SK-N-SH (cell line): Measurements from ENCODE around the gene RPS6KA5. TPM values are rescaled to one million over a fixed set of nuclear protein-coding genes. Genes with fewer than 3 reads are reported as not detected.

Source experiments
- CTCF ChIA-PET: fragments of 300-600, 350-600 bp; formaldehyde crosslinking; extraction: SDS; loops from one replicate; lab custom pipeline; 2021; lab: Yijun Ruan, JAX
- POLR2A ChIA-PET: fragments of 350-600 bp; sonication (Branson Sonifier 250); formaldehyde crosslinking; extraction: SDS; loops from one replicate; lab custom pipeline; 2020; ENCODE audit warnings: antibody characterized with exemption, inconsistent platforms; lab: Yijun Ruan, JAX
- DNase-seq: peaks from one replicate; pipeline ENCODE4 v3.0.0; 2012
- H2AFZ ChIP-seq: fragments of 200-600 bp; sonication (generic); 2 replicates; pipeline ENCODE4 v1.8.1; 2016; ENCODE audit warnings: antibody characterized with exemption, mild to moderate bottlenecking, low read depth
- H3F3A ChIP-seq: fragments of 200-600 bp; sonication (generic); replicated peaks from 2 replicates; pipeline ENCODE3; 2016; ENCODE audit warnings: antibody characterized with exemption, mild to moderate bottlenecking; ENCODE audit not compliant: insufficient read depth
- H3K27ac ChIP-seq, 2 experiments: fragments of 200-500 bp in 1 of 2; fragments of 200-600 bp in 1 of 2; sonication (Bioruptor generic) in 1 of 2; sonication (generic), shearing (Covaris generic) in 1 of 2; 2 replicates each; pipeline versions ENCODE4 v1.5.1 to v1.6.1; 2014 to 2016; ENCODE audit warnings: low read depth in 2 of 2, inconsistent platforms in 1 of 2, low read length in 1 of 2, mild to moderate bottlenecking in 1 of 2, mixed read lengths in 1 of 2
- H3K27me3 ChIP-seq: fragments of 200-600 bp; sonication (generic), shearing (Covaris generic); 2 replicates; pipeline ENCODE4 v1.6.1; 2016; ENCODE audit warnings: mixed run types; ENCODE audit not compliant: insufficient read depth
- H3K36me3 ChIP-seq, 2 experiments: fragments of 200-500 bp in 1 of 2; fragments of 200-600 bp in 1 of 2; sonication (Bioruptor generic) in 1 of 2; sonication (generic) in 1 of 2; replicated peaks in 1 of 2; 2 replicates each; pipeline versions ENCODE3 to v1.5.1; 2014 to 2016; ENCODE audit warnings: low read length in 1 of 2, mild to moderate bottlenecking in 1 of 2; ENCODE audit not compliant: insufficient read depth in 2 of 2, control insufficient read depth in 1 of 2
- H3K4me1 ChIP-seq, 2 experiments: fragments of 200-500 bp in 1 of 2; fragments of 200-600 bp in 1 of 2; sonication (Bioruptor generic) in 1 of 2; sonication (generic), shearing (Covaris generic) in 1 of 2; 2 replicates each; pipeline versions ENCODE4 v1.5.1 to v1.6.1; 2014 to 2016; ENCODE audit warnings: low read depth in 1 of 2, low read length in 1 of 2, mixed run types in 1 of 2; ENCODE audit not compliant: insufficient read depth in 2 of 2, control insufficient read depth in 1 of 2
- H3K4me2 ChIP-seq: fragments of 200-600 bp; sonication (generic), shearing (Covaris generic); 2 replicates; pipeline ENCODE4 v1.6.1; 2017; ENCODE audit warnings: mixed run types
- H3K4me3 ChIP-seq, 2 experiments: fragments of 200-500 bp in 1 of 2; fragments of 200-600 bp in 1 of 2; sonication (Bioruptor generic) in 1 of 2; sonication (generic), shearing (Covaris generic) in 1 of 2; 2 replicates each; pipeline versions ENCODE4 v1.5.1 to v1.8.1; 2014 to 2016; ENCODE audit warnings: low read depth in 2 of 2, inconsistent platforms in 1 of 2, low read length in 1 of 2, mild to moderate bottlenecking in 1 of 2, mixed read lengths in 1 of 2, moderate library complexity in 1 of 2
- H3K79me2 ChIP-seq: fragments of 200-600 bp; sonication (generic); 2 replicates; pipeline ENCODE4 v1.8.1; 2017; ENCODE audit warnings: mild to moderate bottlenecking; ENCODE audit not compliant: insufficient read depth
- H3K9ac ChIP-seq: fragments of 200-600 bp; sonication (generic); 2 replicates; pipeline ENCODE4 v1.6.1; 2017; ENCODE audit warnings: mixed run types
- H3K9me2 ChIP-seq: fragments of 200-600 bp; sonication (generic); 2 replicates; pipeline ENCODE4 v1.6.1; 2017; ENCODE audit warnings: mixed run types
- H3K9me3 ChIP-seq: fragments of 200-600 bp; sonication (generic); 2 replicates; pipeline ENCODE4 v1.6.1; 2017; ENCODE audit warnings: mixed run types, mild to moderate bottlenecking, moderate library complexity
- H4K20me1 ChIP-seq: fragments of 200-600 bp; sonication (generic); 2 replicates; pipeline ENCODE4 v1.6.1; 2017; ENCODE audit warnings: mild to moderate bottlenecking, mixed run types; ENCODE audit not compliant: insufficient read depth
- CHD2 ChIP-seq: fragments of 150-350 bp; IDR thresholded peaks from 2 replicates; pipeline ENCODE4 v1.6.1; 2018; ENCODE audit warnings: low read length; ENCODE audit not compliant: partially characterized antibody
- ELF1 ChIP-seq: IDR thresholded peaks from 2 replicates; pipeline ENCODE4 v1.4.0; 2012
- FOSL2 ChIP-seq: IDR thresholded peaks from 2 replicates; pipeline ENCODE4 v1.4.0; 2012; ENCODE audit warnings: low read depth, mild to moderate bottlenecking, moderate library complexity, borderline replicate concordance
- FOXJ3 ChIP-seq: sonication (generic); formaldehyde crosslinking; IDR thresholded peaks from 2 replicates; pipeline ENCODE4 v1.5.1; 2020; ENCODE audit warnings: mild to moderate bottlenecking, missing genetic modification reagents
- FOXM1 ChIP-seq: IDR thresholded peaks from 2 replicates; pipeline ENCODE4 v1.4.0; 2012; ENCODE audit warnings: low read depth, mild to moderate bottlenecking
- GABPA ChIP-seq: IDR thresholded peaks from 2 replicates; pipeline ENCODE4 v1.4.0; 2012; ENCODE audit warnings: low read depth, mild to moderate bottlenecking
- JUND ChIP-seq: IDR thresholded peaks from 2 replicates; pipeline ENCODE4 v1.4.0; 2012
- MEF2A ChIP-seq: IDR thresholded peaks from 2 replicates; pipeline ENCODE4 v1.4.0; 2012; ENCODE audit warnings: low read depth, borderline replicate concordance
- MXI1 ChIP-seq: IDR thresholded peaks from 2 replicates; pipeline ENCODE4 v1.6.1; 2012; ENCODE audit warnings: mild to moderate bottlenecking, low read depth, low read length, improper control_type of control experiment
- NFIC ChIP-seq: IDR thresholded peaks from 2 replicates; pipeline ENCODE4 v1.4.0; 2012; ENCODE audit warnings: borderline replicate concordance
- POLR2AphosphoS5 ChIP-seq: IDR thresholded peaks from 2 replicates; pipeline ENCODE4 v1.6.1; 2012; ENCODE audit warnings: low read depth, low read length
- RCOR1 ChIP-seq: fragments of 150-350 bp; IDR thresholded peaks from 2 replicates; pipeline ENCODE4 v1.6.1; 2017; ENCODE audit warnings: antibody characterized with exemption, low read length
- SMC3 ChIP-seq: IDR thresholded peaks from 2 replicates; pipeline ENCODE4 v1.6.1; 2012; ENCODE audit warnings: low read depth, low read length, improper control_type of control experiment
- TCF12 ChIP-seq: IDR thresholded peaks from 2 replicates; pipeline ENCODE4 v1.4.0; 2012
- TEAD4 ChIP-seq: IDR thresholded peaks from 2 replicates; pipeline ENCODE4 v1.4.0; 2012; ENCODE audit warnings: mild to moderate bottlenecking, borderline replicate concordance; ENCODE audit not compliant: insufficient read depth
- YY1 ChIP-seq: IDR thresholded peaks from 2 replicates; pipeline ENCODE4 v1.4.0; 2012; ENCODE audit warnings: low read depth, mild to moderate bottlenecking
- WGBS: methylation state at CpG from one replicate; pipeline ENCODE4 v1.1.6; 2017; ENCODE audit warnings: low lambda C conversion rate; 5-methylcytosine and 5-hydroxymethylcytosine counted together
- polyA plus RNA-seq, 3 experiments: library from polyadenylated mRNA; depleted of rRNA; stranded (reverse); fragments of >200 nt; gene quantifications; 2 replicates each; pipeline ENCODE4 v1.2.3, GENCODE V29; 2012
- TF ChIP-seq, protein P1 (sequence below): fragments of 150-350 bp; IDR thresholded peaks from 2 replicates; pipeline ENCODE4 v1.6.1; 2017; ENCODE audit warnings: antibody characterized with exemption, low read length, low read depth, borderline replicate concordance
- TF ChIP-seq, protein P2 (sequence below): IDR thresholded peaks from 2 replicates; pipeline ENCODE4 v1.4.0; 2012; ENCODE audit warnings: low read depth, borderline replicate concordance
- TF ChIP-seq, protein P3 (sequence below): IDR thresholded peaks from 2 replicates; pipeline ENCODE4 v1.4.0; 2012; ENCODE audit warnings: low read depth, borderline replicate concordance

RPS6KA5 gene
- polyA plus RNA-seq, 1 of the 3 experiments (the other 2 are of a cell fraction): 0.67 TPM

DNA sequence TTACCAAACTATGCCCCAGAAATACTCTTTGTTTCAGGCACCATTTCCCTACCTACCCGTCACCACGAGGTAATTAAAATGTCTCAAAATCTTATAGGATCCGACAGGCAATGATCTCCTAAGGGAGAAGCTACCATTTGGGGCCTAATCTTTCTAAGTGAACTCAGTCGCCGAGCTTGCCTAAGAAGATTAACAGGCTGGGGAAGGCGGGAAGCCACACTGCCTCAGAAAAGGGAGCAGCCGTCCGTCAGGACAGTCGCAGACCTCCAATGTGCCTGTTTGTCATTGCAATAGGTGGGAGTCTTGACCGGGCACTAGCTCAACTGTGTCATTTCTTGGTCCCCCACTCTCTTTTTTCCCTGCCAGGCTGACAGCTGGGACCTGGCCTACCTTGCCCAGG is 248.8 kb downstream of the RPS6KA5 start:
- H2AFZ ChIP-seq: no peak overlapping the region
- H3K79me2 ChIP-seq: peaks cover 65% of the 10 kb centered on the region
- no peak overlapping the region for H3K4me2 ChIP-seq
- H4K20me1 ChIP-seq: no peaks in the 10 kb centered on the region
- TF ChIP-seq SMC3: no peak
- no peak for TF ChIP-seq CHD2
- TF ChIP-seq RCOR1: no peak
- no peak for TF ChIP-seq FOXM1
- TF ChIP-seq GABPA: no peak
- TF ChIP-seq JUND: no peak
- no peak for TF ChIP-seq FOXJ3 (CRISPR knock-in tag)
- TF ChIP-seq ELF1: no peak
- no peak for TF ChIP-seq MXI1
- no peak for TF ChIP-seq MEF2A
- no peak for TF ChIP-seq FOSL2
- no peak for TF ChIP-seq TEAD4
- no peak for TF ChIP-seq NFIC
- no peak for TF ChIP-seq TCF12
- TF ChIP-seq YY1: no peak
- no peak for TF ChIP-seq POLR2AphosphoS5
- TF ChIP-seq, protein P1, sequence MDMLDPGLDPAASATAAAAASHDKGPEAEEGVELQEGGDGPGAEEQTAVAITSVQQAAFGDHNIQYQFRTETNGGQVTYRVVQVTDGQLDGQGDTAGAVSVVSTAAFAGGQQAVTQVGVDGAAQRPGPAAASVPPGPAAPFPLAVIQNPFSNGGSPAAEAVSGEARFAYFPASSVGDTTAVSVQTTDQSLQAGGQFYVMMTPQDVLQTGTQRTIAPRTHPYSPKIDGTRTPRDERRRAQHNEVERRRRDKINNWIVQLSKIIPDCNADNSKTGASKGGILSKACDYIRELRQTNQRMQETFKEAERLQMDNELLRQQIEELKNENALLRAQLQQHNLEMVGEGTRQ: no peak
- TF ChIP-seq, protein P2, sequence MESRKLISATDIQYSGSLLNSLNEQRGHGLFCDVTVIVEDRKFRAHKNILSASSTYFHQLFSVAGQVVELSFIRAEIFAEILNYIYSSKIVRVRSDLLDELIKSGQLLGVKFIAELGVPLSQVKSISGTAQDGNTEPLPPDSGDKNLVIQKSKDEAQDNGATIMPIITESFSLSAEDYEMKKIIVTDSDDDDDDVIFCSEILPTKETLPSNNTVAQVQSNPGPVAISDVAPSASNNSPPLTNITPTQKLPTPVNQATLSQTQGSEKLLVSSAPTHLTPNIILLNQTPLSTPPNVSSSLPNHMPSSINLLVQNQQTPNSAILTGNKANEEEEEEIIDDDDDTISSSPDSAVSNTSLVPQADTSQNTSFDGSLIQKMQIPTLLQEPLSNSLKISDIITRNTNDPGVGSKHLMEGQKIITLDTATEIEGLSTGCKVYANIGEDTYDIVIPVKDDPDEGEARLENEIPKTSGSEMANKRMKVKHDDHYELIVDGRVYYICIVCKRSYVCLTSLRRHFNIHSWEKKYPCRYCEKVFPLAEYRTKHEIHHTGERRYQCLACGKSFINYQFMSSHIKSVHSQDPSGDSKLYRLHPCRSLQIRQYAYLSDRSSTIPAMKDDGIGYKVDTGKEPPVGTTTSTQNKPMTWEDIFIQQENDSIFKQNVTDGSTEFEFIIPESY: no peak
- TF ChIP-seq, protein P3, sequence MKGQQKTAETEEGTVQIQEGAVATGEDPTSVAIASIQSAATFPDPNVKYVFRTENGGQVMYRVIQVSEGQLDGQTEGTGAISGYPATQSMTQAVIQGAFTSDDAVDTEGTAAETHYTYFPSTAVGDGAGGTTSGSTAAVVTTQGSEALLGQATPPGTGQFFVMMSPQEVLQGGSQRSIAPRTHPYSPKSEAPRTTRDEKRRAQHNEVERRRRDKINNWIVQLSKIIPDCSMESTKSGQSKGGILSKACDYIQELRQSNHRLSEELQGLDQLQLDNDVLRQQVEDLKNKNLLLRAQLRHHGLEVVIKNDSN: no peak
- TF ChIP-seq, all 33 proteins: peak for 0
- Histone ChIP-seq H3K9me2 (no peaks in the 10 kb centered on the region), H3K36me3 (no peaks in the 10 kb centered on the region), H3K27me3 (no peaks in the 10 kb centered on the region), H3F3A (no peaks in the 10 kb centered on the region), H3K9me3 (no peaks in the 10 kb centered on the region), H3K4me1 (peaks cover 18 to 19% of the 10 kb centered on the region in 2 experiments; a peak in 3 of 4 replicates), H3K4me3 (no peak overlapping the region), H3K27ac (no peak overlapping the region), H3K9ac (no peak overlapping the region)
- CTCF ChIA-PET: interaction anchor here (1.4 kb wide), 1 partner anchor 16 kb away, joined by 3 read pairs; no protein-coding TSS in a partner anchor
- no peak for DNase-seq
- WGBS: 96% methylated on average over 10 of the region's 10 CpGs
- POLR2A ChIA-PET: interaction anchor here (0.7 kb wide), 1 partner anchor 73 kb away, joined by 3 read pairs; no protein-coding TSS in a partner anchor
